Right atrium auricular region (tissue), 2 donors: ENCODE results near the gene SF3A1. TPM values are rescaled to one million over a fixed set of nuclear protein-coding genes. Genes with fewer than 3 reads are reported as not detected.

Experiments used
- DNase-seq: peaks from one replicate; pipeline ENCODE4 v3.0.0-alpha.2; 2019; ENCODE audit warnings: low spot score
- H3K27ac ChIP-seq, 2 donors: fragments of 200-600 bp; sonication (generic); 1 replicate in 1 of 2; 2 replicates in 1 of 2; pipeline ENCODE4 v1.5.1; 2016 to 2019
- H3K27me3 ChIP-seq, 2 donors: fragments of 200-600 bp; sonication (generic); one replicate each; pipeline versions ENCODE4 v1.5.1 to v1.6.0; 2017 to 2019
- H3K36me3 ChIP-seq: fragments of 200-600 bp; sonication (generic); one replicate; pipeline ENCODE4 v1.5.1; 2016
- H3K4me1 ChIP-seq, 2 donors: fragments of 200-600 bp; sonication (generic); one replicate each; pipeline versions ENCODE4 v1.5.1 to v1.6.0; 2017 to 2019
- H3K4me3 ChIP-seq, 2 donors: fragments of 200-600 bp; sonication (generic); 1 replicate in 1 of 2; 2 replicates in 1 of 2; pipeline ENCODE4 v1.5.1; 2017 to 2019; ENCODE audit warnings: mild to moderate bottlenecking in 1 of 2, moderate library complexity in 1 of 2
- H3K9me3 ChIP-seq, 2 donors: fragments of 200-600 bp; sonication (generic); one replicate each; pipeline ENCODE4 v1.5.1; 2019
- total RNA-seq, 2 donors: library from RNA; depleted of rRNA; stranded (reverse); fragments of >200 nt; gene quantifications; one replicate each; pipeline ENCODE4 v1.1.0, GENCODE V29; 2016
- TF ChIP-seq, protein P1 (sequence below), 2 donors: fragments of 200-600 bp; sonication (generic); IDR thresholded peaks; one replicate each; pipeline ENCODE4 v1.5.1; 2019; ENCODE audit warnings: antibody characterized with exemption in 2 of 2

The SF3A1 gene
- total RNA-seq, 2 donors from 2014 or later: 52.3 to 81.1 TPM

DNA sequence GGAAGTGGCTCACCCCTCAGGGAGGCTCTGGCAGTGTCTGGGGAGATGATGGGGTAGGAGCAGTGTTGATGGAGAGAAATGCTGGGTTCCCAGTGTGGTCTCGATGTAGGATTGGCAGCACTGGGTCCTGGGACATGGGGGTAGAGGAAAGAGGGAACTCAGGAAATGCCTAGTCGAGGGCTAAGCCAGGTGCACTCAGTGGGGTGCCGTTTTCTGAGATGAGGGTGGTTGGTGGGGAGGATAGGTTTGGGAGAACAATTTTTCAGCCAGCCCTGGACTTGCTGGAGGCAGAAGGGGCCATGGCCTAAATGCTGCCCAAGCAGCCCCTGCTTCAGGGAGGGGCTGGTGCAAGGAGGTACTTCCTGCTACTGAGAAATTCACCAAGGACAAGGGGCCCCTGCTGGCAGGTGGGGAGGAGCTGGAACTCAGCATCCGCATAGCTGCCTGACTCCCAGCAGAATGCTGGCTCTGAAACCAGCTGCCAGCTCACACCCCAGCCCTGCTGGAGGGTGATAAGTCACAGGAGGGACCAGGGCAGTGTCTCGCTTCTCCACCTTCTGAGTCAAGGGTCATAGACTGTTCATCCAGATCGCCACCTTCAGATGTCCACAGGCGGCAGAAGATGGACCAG lies 6.1 kb upstream of the SF3A1 start:
- H3K4me1 ChIP-seq: no peaks in the 10 kb centered on the region
- TF ChIP-seq, protein P1, sequence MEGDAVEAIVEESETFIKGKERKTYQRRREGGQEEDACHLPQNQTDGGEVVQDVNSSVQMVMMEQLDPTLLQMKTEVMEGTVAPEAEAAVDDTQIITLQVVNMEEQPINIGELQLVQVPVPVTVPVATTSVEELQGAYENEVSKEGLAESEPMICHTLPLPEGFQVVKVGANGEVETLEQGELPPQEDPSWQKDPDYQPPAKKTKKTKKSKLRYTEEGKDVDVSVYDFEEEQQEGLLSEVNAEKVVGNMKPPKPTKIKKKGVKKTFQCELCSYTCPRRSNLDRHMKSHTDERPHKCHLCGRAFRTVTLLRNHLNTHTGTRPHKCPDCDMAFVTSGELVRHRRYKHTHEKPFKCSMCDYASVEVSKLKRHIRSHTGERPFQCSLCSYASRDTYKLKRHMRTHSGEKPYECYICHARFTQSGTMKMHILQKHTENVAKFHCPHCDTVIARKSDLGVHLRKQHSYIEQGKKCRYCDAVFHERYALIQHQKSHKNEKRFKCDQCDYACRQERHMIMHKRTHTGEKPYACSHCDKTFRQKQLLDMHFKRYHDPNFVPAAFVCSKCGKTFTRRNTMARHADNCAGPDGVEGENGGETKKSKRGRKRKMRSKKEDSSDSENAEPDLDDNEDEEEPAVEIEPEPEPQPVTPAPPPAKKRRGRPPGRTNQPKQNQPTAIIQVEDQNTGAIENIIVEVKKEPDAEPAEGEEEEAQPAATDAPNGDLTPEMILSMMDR (IDR thresholded peaks at IDR 0.05): no peak
- no peaks in the 10 kb centered on the region for H3K9me3 ChIP-seq
- no peaks in the 10 kb centered on the region for H3K27me3 ChIP-seq
- H3K4me3 ChIP-seq: no peak overlapping the region
- no peak overlapping the region for H3K27ac ChIP-seq
- H3K36me3 ChIP-seq: no peaks in the 10 kb centered on the region
- no peak for DNase-seq

DNA sequence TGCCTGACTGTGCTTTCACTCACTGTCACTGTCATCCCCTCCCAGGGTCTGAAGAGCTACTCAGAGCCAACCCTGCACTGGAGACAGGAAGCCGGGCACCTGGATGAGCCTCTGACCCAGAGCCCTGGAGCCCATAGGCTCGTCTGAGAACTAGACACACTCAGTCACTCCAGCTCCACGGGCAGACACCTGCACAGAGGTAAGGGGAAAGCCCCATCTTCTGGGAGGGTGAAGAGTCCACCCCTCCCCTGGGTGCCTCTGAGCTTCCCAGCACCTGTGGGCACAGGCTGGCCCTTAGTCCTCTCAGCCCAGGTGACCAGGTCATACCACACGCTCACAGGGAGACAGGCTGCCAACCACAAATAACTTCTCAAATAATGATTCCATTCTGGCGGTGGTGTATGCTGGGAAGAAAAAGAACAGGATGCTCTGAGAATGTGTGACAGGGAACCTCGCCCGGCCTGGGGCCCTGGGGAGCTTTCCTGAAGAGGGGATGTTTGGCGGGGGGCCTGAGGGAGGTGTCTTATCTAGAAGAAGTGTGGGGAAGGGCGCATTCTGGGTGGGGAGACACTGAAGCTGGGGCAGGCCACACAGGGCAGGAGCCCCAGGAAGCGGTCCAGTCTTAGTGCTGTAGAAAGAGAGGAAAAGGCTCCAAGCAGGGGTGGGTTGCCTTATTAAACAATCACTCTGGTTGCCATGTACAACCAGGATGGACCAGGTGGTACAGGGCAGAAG lies 5.4 kb upstream of the SF3A1 start:
- H3K4me3 ChIP-seq: no peak overlapping the region
- no peaks in the 10 kb centered on the region for H3K36me3 ChIP-seq
- no peak overlapping the region for H3K27ac ChIP-seq
- TF ChIP-seq, protein P1 (IDR thresholded peaks at IDR 0.05): no peak
- no peaks in the 10 kb centered on the region for H3K27me3 ChIP-seq
- no peak for DNase-seq
- no peaks in the 10 kb centered on the region for H3K9me3 ChIP-seq
- no peaks in the 10 kb centered on the region for H3K4me1 ChIP-seq

DNA sequence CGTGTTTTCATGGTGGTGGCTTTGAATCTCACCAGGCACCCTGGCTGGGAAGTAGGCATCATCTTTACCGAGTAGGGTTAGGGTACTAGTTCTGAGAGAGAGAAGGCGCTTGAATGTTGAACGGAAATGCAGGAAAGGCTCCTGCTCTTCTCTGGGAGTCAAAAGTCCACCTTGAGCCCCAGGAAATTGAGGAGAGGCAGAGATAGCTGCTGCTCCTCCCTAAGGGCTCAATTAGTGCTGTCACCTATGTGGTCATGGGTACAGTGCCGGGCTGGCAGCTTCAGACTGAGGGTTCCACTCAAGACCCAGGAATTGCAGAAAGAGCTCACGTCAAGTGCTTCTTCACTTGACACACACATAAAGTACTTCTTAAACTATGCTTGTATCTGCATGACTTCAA lies 1.8 kb upstream of the SF3A1 start:
- no peaks in the 10 kb centered on the region for H3K36me3 ChIP-seq
- no peaks in the 10 kb centered on the region for H3K27me3 ChIP-seq
- TF ChIP-seq, protein P1 (IDR thresholded peaks at IDR 0.05): no peak
- H3K9me3 ChIP-seq: no peaks in the 10 kb centered on the region
- peaks cover 0 to 27% of the 10 kb centered on the region in 2 donors for H3K4me1 ChIP-seq
- no peak overlapping the region for H3K4me3 ChIP-seq
- DNase-seq: no peak
- H3K27ac ChIP-seq: no peak overlapping the region

DNA sequence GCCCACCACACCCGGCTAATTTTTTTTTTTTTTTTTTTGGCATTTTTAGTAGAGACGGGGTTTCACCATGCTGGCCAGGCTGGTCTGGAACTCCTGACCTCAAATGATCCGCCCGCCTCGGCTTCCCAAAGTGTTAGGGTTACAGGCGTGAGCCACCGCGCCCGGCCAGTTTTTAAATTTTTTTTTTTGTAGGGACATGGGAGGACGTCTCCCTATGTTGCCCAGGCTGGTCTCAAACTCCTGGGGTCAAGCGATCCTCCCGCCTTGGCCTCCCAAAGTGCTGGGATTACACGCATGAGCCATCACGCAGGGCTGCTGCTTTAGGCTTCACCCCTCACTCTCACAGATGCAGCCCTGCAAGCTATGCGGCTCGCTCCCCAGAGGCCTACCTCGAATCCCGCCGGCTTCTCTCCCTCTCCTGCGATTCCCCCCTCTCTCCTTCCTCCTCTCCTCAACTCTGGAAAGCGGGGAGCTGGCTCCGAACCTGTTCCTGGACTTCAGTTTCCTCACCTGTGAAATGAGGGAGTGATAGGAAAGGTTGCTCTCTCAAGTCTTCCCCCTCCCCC lies 1.0 kb upstream of the SF3A1 start:
- peaks cover 0 to 28% of the 10 kb centered on the region in 2 donors for H3K4me1 ChIP-seq
- no peak for DNase-seq
- TF ChIP-seq, protein P1 (IDR thresholded peaks at IDR 0.05): no peak
- H3K4me3 ChIP-seq: peak overlapping the region in 1 of 2 donors; percentile 90
- H3K27ac ChIP-seq: no peak overlapping the region
- peaks cover 3% of the 10 kb centered on the region for H3K36me3 ChIP-seq
- H3K27me3 ChIP-seq: no peaks in the 10 kb centered on the region
- no peaks in the 10 kb centered on the region for H3K9me3 ChIP-seq

DNA sequence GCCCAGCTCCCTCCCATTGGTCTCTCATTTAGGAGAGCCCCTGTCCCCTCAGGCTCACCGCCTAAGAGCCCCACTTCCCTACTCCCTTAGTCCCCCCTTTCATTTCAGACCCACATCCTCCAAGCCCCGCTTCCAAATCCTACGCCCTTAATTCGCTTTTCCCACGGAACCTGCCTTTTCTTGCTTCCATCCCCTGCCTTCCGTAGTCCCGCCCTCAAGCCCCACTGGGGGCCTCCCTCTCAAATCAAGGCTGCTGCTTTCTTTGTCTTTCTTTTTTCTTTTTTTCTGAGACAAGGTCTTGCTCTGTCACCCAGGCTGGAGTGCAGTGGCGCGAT lies 509 bp upstream of the SF3A1 start:
- DNase-seq: no peak
- H3K27ac ChIP-seq: peak overlapping the region; percentile 97 to 98
- TF ChIP-seq, protein P1 (IDR thresholded peaks at IDR 0.05): no peak
- peaks cover 8% of the 10 kb centered on the region for H3K36me3 ChIP-seq
- H3K9me3 ChIP-seq: no peaks in the 10 kb centered on the region
- H3K27me3 ChIP-seq: no peaks in the 10 kb centered on the region
- peaks cover 0 to 28% of the 10 kb centered on the region in 2 donors for H3K4me1 ChIP-seq
- peak overlapping the region; percentile 90 for H3K4me3 ChIP-seq
